Activated T-cell treated with anti-CD3 and anti-CD28 coated beads, Interleukin-2, amount 50 U/mL, for 72 hours (primary cell): ENCODE results near the gene NFE2L2. TPM values are rescaled to one million over a fixed set of nuclear protein-coding genes. Genes with fewer than 3 reads are reported as not detected.

ENCODE experiments used
- ATAC-seq, 2 donors: fragments of 150-1000 bp; cut with Tn5 transposase; replicated peaks in 1 of 2; 2 replicates each; pipeline ENCODE4 v1.10.0; 2021; ENCODE audit warnings: moderate library complexity in 2 of 2, mild to moderate bottlenecking in 1 of 2
- DNase-seq, 2 donors: peaks; one replicate each; pipeline ENCODE4 v3.0.0; 2021 to 2022; ENCODE audit warnings: mixed read lengths in 1 of 2
- H3K27ac Mint-ChIP-seq: one replicate; pipeline ENCODE4 v1.8.0; 2022; ENCODE audit warnings: mild to moderate bottlenecking, moderate library complexity, mixed read lengths
- H3K27me3 Mint-ChIP-seq: one replicate; pipeline ENCODE4 v1.8.0; 2022; ENCODE audit warnings: low read depth, mixed read lengths
- H3K36me3 Mint-ChIP-seq, 2 donors: one replicate each; pipeline ENCODE4 v1.8.0; 2022; ENCODE audit warnings: mixed read lengths in 2 of 2, mild to moderate bottlenecking in 1 of 2; ENCODE audit not compliant: insufficient read depth in 2 of 2
- H3K4me1 Mint-ChIP-seq: one replicate; pipeline ENCODE4 v1.8.0; 2022; ENCODE audit warnings: low read depth, mixed read lengths
- H3K4me3 Mint-ChIP-seq, 2 donors: one replicate each; pipeline ENCODE4 v1.8.0; 2022; ENCODE audit warnings: mild to moderate bottlenecking in 2 of 2, mixed read lengths in 2 of 2, moderate library complexity in 2 of 2
- H3K9me3 Mint-ChIP-seq, 2 donors: one replicate each; pipeline ENCODE4 v1.8.0; 2022; ENCODE audit warnings: mixed read lengths in 2 of 2
- total RNA-seq, 2 donors: library from RNA; stranded (reverse); gene quantifications; one replicate each; pipeline ENCODE4 v1.2.3, GENCODE V29; 2022

Gene NFE2L2
- total RNA-seq, 2 donors from 2014 or later = 74.6 to 81.4 TPM

DNA sequence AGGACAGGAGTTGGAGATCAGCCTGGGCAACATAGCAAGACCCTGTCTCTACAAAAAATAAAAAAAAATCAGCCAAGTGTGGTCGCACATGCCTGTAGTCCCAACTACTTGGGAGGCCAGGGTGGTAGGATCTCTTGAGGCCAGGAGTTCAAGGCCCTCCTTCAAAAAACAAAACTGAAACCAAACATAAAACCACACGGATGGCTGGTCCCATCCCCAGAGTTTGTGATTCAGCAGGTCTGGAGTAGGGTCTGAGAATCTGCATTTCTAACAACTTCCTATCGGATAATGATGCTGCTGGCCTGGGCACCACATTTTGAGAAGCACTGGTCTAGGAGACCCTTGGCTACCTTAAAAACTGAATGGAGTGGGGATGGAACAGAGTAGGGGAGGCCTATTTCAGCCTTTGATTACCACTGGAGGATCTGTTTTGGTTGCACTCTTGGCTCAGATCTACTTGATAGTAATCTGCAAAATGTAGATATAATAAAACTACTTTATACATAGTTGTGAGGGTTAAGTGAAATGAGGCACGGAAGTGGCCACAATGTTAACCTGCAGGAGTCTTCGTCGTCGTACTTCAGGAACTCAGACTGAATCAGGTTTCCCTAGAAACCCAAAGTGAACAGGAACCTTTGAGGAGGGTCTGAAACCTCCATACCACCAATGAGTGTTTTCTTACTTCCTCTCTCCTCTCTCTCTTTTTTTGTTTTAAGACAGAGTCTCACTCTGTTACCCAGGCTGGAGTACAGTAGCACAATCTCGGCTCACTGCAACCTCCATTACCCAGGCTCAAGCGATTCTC lies 25.5 kb upstream of the NFE2L2 start:
- Mint-ChIP-seq H3K27me3 (no peaks in the 10 kb centered on the region), H3K4me3 (peak overlapping the region; percentile 79 to 80), H3K4me1 (peaks cover 72% of the 10 kb centered on the region), H3K36me3 (peaks cover 0 to 2% of the 10 kb centered on the region in 2 donors), H3K9me3 (no peaks in the 10 kb centered on the region), H3K27ac (peak overlapping the region; percentile 96)
- DNase-seq (peak; percentile 15 to 24), ATAC-seq (peak; percentile 67 to 78)

DNA sequence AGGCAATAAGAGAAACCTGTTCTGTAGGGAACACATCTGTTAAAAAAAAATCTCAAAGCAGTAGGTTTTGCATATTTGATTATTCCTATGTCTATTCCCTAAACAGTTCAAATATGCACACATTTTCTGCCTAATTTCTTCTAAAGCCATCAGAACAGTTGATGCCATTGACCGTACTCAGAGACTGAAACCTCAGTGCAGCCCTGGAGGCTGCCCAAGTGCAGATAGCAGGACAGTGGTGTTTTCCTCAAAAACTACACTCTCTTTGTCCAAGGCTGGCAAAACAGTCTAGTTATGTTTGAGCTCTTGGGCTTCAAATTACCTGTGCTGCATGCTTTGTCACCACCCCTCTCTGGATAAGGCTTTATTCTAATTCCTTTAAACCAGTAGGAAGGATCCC lies 23.3 kb upstream of the NFE2L2 start:
- no peak for ATAC-seq
- H3K4me1 Mint-ChIP-seq = peaks cover 56% of the 10 kb centered on the region
- peaks cover 0 to 2% of the 10 kb centered on the region in 2 donors for H3K36me3 Mint-ChIP-seq
- no peaks in the 10 kb centered on the region for H3K27me3 Mint-ChIP-seq
- H3K9me3 Mint-ChIP-seq = no peaks in the 10 kb centered on the region
- H3K4me3 Mint-ChIP-seq = no peak overlapping the region
- no peak for DNase-seq
- no peak overlapping the region for H3K27ac Mint-ChIP-seq

DNA sequence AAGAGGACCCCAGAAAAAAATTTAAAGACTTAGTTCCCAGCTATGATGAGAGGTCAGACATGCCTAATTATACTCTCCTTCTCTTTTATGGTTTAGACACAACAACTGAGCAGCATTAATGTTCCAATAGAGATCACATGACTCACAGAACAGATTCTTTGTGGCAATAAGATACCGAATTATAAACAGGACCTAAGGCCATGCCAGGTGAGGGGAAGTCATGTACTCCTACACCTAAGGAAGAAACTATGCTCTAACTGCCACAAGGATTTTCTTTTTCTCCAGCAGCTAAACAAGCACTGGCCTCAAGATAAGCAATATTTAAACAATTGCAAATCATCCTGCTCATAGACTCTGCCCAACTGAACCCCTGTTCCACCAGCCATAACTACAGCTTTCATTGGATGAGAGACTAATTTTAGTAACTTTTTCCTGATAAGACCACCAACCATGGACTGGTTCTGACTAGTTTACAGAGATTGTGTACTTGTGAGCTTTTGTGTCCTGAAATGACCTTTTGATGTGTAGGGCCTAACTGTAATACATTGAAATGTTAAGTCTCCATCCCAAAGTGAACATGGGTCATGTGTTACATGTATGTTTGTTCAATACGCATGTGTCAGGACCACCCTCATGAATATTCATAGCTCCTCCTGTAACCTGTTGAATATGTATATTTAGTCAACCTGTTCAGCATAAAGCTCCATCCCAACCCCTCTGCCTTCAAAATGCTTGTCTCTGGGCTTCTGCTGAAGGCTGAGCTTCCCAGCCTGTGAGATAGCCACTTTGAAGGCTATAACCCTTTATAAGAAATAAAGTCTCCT lies 21.6 kb upstream of the NFE2L2 start:
- Mint-ChIP-seq H3K9me3 (no peaks in the 10 kb centered on the region), H3K36me3 (peaks cover 0 to 2% of the 10 kb centered on the region in 2 donors), H3K4me1 (peaks cover 44% of the 10 kb centered on the region), H3K27ac (no peak overlapping the region), H3K4me3 (no peak overlapping the region), H3K27me3 (no peaks in the 10 kb centered on the region)
- ATAC-seq = no peak
- DNase-seq = no peak

DNA sequence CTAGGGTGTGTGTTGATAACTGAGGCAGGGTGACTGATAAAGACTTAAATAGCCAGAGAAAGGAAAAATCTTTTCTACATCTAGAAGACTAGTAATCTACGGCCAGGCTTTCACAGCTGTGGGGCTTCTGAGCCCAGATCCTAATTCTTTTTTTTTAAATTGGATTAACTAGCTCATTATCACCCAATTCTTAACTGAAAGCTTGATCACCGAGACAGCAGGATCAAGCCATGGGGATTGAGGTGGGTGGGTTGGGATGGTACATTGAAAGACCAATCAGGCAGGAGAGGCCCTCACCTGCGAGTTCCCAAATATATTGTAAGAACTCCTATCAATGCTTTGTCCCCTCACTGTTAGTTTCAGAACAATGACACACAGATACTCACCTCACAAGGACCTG lies 20.0 kb upstream of the NFE2L2 start:
- Mint-ChIP-seq H3K27me3 (no peaks in the 10 kb centered on the region), H3K9me3 (no peaks in the 10 kb centered on the region), H3K36me3 (peaks cover 0 to 2% of the 10 kb centered on the region in 2 donors), H3K4me1 (peaks cover 28% of the 10 kb centered on the region), H3K27ac (no peak overlapping the region), H3K4me3 (no peak overlapping the region)
- DNase-seq (no peak), ATAC-seq (no peak)

- H3K4me3 Mint-ChIP-seq = no peak overlapping the region
- ATAC-seq = no peak
Measured at GRCh38 chr2:177283906-177284305, 19.4 kb upstream of the NFE2L2 start.

GRCh38 chr2:177282787-177283572 lies 18.5 kb upstream of the NFE2L2 start:
- Mint-ChIP-seq H3K9me3 (no peaks in the 10 kb centered on the region), H3K4me3 (no peak overlapping the region), H3K4me1 (peaks cover 22% of the 10 kb centered on the region), H3K36me3 (peaks cover 0 to 2% of the 10 kb centered on the region in 2 donors), H3K27ac (no peak overlapping the region), H3K27me3 (no peaks in the 10 kb centered on the region)
- ATAC-seq (no peak), DNase-seq (no peak)

More at GRCh38 chr2:177283906-177284305, 19.4 kb upstream of the NFE2L2 start:
- H3K27me3 Mint-ChIP-seq = no peaks in the 10 kb centered on the region
- H3K27ac Mint-ChIP-seq = no peak overlapping the region
- no peaks in the 10 kb centered on the region for H3K9me3 Mint-ChIP-seq
- H3K36me3 Mint-ChIP-seq = peaks cover 0 to 2% of the 10 kb centered on the region in 2 donors
- DNase-seq = no peak
- H3K4me1 Mint-ChIP-seq = peaks cover 22% of the 10 kb centered on the region

DNA sequence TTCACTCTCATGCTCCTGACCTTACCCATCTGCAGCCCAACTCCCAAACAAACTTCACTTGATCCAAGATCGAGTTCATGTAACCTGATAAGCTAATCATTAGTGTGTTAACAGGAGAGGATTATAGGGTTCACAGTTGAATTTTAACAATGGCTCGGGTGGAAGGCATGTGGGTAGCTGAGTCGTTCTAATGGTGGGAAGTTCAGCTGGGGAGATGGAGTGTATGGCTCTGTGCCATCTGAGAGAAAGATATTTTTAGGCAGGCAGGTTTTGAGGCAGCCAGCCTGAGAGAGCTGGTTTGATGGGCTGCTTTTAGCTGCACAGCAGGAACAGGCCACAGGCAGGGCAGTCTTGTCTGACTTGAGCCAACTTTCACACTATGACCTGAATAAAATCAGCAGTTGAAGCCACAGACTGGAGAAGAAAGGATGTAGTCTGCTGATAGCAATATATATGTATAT lies 17.7 kb upstream of the NFE2L2 start:
- peaks cover 0 to 2% of the 10 kb centered on the region in 2 donors for H3K36me3 Mint-ChIP-seq
- no peak for ATAC-seq
- H3K27me3 Mint-ChIP-seq = no peaks in the 10 kb centered on the region
- H3K27ac Mint-ChIP-seq = no peak overlapping the region
- no peaks in the 10 kb centered on the region for H3K9me3 Mint-ChIP-seq
- H3K4me3 Mint-ChIP-seq = no peak overlapping the region
- no peak for DNase-seq
- peaks cover 22% of the 10 kb centered on the region for H3K4me1 Mint-ChIP-seq

DNA sequence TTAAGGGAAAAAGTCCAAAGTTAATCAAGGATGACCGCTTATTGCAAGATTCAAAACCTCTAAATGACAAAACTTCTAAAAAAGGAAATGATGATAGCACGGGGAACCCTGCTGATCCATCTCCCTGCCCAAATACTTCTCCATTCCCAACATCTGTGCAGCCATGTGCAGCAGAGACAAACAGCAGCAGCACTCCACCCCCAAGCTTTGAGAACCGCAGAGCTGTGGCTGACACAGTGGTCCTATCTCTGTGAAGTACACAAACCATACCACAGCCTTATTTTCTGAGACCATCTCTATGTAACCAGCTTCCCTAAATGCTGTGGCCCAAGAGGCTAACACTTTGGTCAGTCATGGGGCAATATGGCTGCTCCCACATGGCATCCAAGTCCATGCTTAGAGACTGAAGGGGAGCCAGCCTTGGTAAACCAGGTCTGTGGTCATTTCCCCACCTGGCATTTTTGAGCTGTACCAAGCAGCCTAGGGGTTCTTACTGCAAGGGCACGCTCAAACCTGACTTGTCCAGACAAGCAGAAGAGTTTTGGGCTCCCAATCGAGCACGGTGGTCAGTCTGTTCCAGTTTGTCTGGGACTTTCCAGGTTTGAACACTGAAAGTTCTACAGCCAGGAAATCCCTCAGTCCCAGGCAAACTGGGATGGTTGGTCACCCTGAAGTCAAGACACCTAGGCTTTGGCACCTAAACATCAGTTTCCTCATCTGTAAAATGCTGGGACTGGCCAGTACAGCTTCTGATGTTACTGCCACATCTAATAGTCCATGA lies 17.1 kb upstream of the NFE2L2 start:
- Mint-ChIP-seq H3K27me3 (no peaks in the 10 kb centered on the region), H3K36me3 (peaks cover 0 to under 1% of the 10 kb centered on the region in 2 donors), H3K4me1 (peaks cover 21% of the 10 kb centered on the region), H3K4me3 (no peak overlapping the region), H3K9me3 (no peaks in the 10 kb centered on the region), H3K27ac (no peak overlapping the region)
- DNase-seq = no peak
- ATAC-seq = no peak

- Mint-ChIP-seq H3K36me3 (no peaks in the 10 kb centered on the region), H3K27me3 (no peaks in the 10 kb centered on the region), H3K4me3 (no peak overlapping the region), H3K4me1 (peaks cover 6% of the 10 kb centered on the region), H3K27ac (no peak overlapping the region), H3K9me3 (no peaks in the 10 kb centered on the region)
- no peak for ATAC-seq
- DNase-seq = no peak
Measured at GRCh38 chr2:177279847-177280246, 15.3 kb upstream of the NFE2L2 start.

DNA sequence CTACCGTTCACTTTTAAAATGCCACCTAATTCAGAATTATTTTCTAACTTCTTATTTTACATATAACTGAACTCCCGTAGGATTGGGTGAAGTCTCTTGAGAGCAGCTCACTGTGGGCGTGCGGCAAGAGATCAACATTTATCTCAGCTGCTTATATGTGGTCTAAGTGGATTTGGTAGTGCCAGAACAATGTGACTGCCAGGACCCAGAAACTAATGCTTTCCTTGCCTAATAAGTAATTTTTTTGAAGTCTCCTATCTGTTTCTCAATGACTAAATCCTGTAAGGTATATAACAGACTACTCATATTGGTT lies 11.2 kb upstream of the NFE2L2 start:
- Mint-ChIP-seq H3K36me3 (no peaks in the 10 kb centered on the region), H3K27me3 (no peaks in the 10 kb centered on the region)
- no peak for ATAC-seq

GRCh38 chr2:177275040-177275742 lies 10.7 kb upstream of the NFE2L2 start:
- no peak for DNase-seq
- Mint-ChIP-seq H3K9me3 (no peaks in the 10 kb centered on the region), H3K36me3 (no peaks in the 10 kb centered on the region), H3K4me3 (no peak overlapping the region), H3K4me1 (peaks cover 14% of the 10 kb centered on the region), H3K27ac (no peak overlapping the region), H3K27me3 (no peaks in the 10 kb centered on the region)
- no peak for ATAC-seq

More for the DNA sequence above, 11.2 kb upstream of the NFE2L2 start:
- no peaks in the 10 kb centered on the region for H3K9me3 Mint-ChIP-seq
- peaks cover 14% of the 10 kb centered on the region for H3K4me1 Mint-ChIP-seq
- DNase-seq = no peak
- no peak overlapping the region for H3K27ac Mint-ChIP-seq
- H3K4me3 Mint-ChIP-seq = no peak overlapping the region

DNA sequence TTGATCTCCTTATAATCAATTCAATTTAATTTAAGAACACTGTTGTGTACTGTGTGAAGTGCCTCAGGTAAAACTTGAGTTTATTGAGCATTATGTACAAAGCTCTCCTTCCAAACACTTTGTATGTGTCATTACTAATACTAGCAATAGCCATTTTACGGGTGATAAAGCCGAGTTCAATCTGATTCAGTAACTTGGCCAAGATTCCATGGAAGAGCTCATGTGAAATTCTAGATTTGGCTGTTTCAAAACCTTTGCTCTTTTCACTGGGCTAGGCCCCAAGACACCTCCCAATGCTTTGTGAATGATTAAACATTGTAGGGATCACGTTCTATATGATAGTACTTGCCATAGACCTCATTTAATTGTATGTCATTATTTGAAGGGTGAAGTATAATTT lies 8.9 kb upstream of the NFE2L2 start:
- no peak overlapping the region for H3K27ac Mint-ChIP-seq
- ATAC-seq = no peak
- no peaks in the 10 kb centered on the region for H3K36me3 Mint-ChIP-seq
- no peak for DNase-seq
- no peak overlapping the region for H3K4me3 Mint-ChIP-seq
- H3K4me1 Mint-ChIP-seq = peaks cover 21% of the 10 kb centered on the region
- no peaks in the 10 kb centered on the region for H3K9me3 Mint-ChIP-seq
- H3K27me3 Mint-ChIP-seq = no peaks in the 10 kb centered on the region
